Fibroblast of skin of right biceps (primary cell): ENCODE measurements around the gene PCNX1.
"Not testable (repeated sequence)": the region's sequence is repeated elsewhere in the genome, so short reads cannot be mapped to it uniquely, and the experiment has no call there.

Experiments used
- DNase-seq: peaks from one replicate; pipeline ENCODE4 v3.0.0-alpha.2; 2013

Gene PCNX1

GRCh38 chr14:70907176-70907995, at the start of gene PCNX1:
Gene PCNX1, plus strand, starts transcription at chr14:70907459. Its CDS starts 392 bp downstream, at chr14:70907851.
- peak; percentile 90 for DNase-seq

- peak; percentile 66 for DNase-seq
Measured at GRCh38 chr14:70857496-70857890, 49.8 kb upstream of the PCNX1 start.

GRCh38 chr14:70858641-70859040, 48.6 kb upstream of the PCNX1 start:
- DNase-seq = no peak

GRCh38 chr14:70866992-70867391, 40.3 kb upstream of the PCNX1 start:
- not testable (repeated sequence) for DNase-seq

GRCh38 chr14:70871001-70871400, 36.3 kb upstream of the PCNX1 start:
- DNase-seq = no peak

- no peak for DNase-seq
Measured at GRCh38 chr14:70871863-70872677, 35.2 kb upstream of the PCNX1 start.

- DNase-seq = no peak
Measured at GRCh38 chr14:70872678-70873020, 34.6 kb upstream of the PCNX1 start.

GRCh38 chr14:70873627-70874026, 33.6 kb upstream of the PCNX1 start:
- no peak for DNase-seq

- not testable (repeated sequence) for DNase-seq
Measured at GRCh38 chr14:70875811-70876460, 31.3 kb upstream of the PCNX1 start.

GRCh38 chr14:70879448-70879847, 27.8 kb upstream of the PCNX1 start:
- no peak for DNase-seq

GRCh38 chr14:70880888-70881287, 26.4 kb upstream of the PCNX1 start:
- not testable (repeated sequence) for DNase-seq

- DNase-seq = no peak
Measured at GRCh38 chr14:70881549-70882177, 25.6 kb upstream of the PCNX1 start.

- DNase-seq = peak; percentile 86
Measured at GRCh38 chr14:70882776-70883492, 24.3 kb upstream of the PCNX1 start.

GRCh38 chr14:70884595-70885342, 22.5 kb upstream of the PCNX1 start:
- DNase-seq = no peak

- DNase-seq = no peak
Measured at GRCh38 chr14:70885343-70886022, 21.8 kb upstream of the PCNX1 start.

GRCh38 chr14:70886421-70887206, 20.6 kb upstream of the PCNX1 start:
- no peak for DNase-seq

GRCh38 chr14:70887207-70887681, 20.0 kb upstream of the PCNX1 start:
- peak; percentile 76 for DNase-seq

- peak; percentile 55 for DNase-seq
Measured at GRCh38 chr14:70887737-70888499, 19.3 kb upstream of the PCNX1 start.

GRCh38 chr14:70888681-70889175, 18.5 kb upstream of the PCNX1 start:
- peak; percentile 88 for DNase-seq
